IMR-90 (cell line): ENCODE results near the gene ZC2HC1C. TPM values are rescaled to one million over a fixed set of nuclear protein-coding genes. Genes with fewer than 3 reads are reported as not detected.

ENCODE experiments used
- ATAC-seq: fragments of 200-7000 bp; cut with Tn5 transposase; 2 replicates; pipeline ENCODE4 v1.9.1; 2020; ENCODE audit warnings: low read depth, mild to moderate bottlenecking, moderate library complexity
- BruUV-seq: library from RNA; stranded (reverse); fragments of 400-500 nt; replicated peaks from 2 replicates; lab custom pipeline; 2021; lab: Mats Ljungman, UMichigan
- CTCF ChIA-PET: fragments of 300-600 bp; formaldehyde crosslinking; extraction: SDS; loops from one replicate; lab custom pipeline; 2021; ENCODE audit warnings: antibody characterized with exemption; lab: Yijun Ruan, JAX
- POLR2A ChIA-PET: fragments of 300-600 bp; sonication (Branson Sonifier 250); formaldehyde crosslinking; loops from one replicate; lab custom pipeline; 2022; ENCODE audit warnings: antibody characterized with exemption; ENCODE audit not compliant: unreplicated experiment; lab: Charles Lee
- DNase-seq: peaks from one replicate; pipeline ENCODE4 v3.0.0; 2013
- H2AFZ ChIP-seq: replicated peaks from 2 replicates; pipeline ENCODE3; 2013; ENCODE audit warnings: low read length, mild to moderate bottlenecking; ENCODE audit not compliant: poor library complexity
- H2AK5ac ChIP-seq: 2 replicates; pipeline ENCODE4 v1.6.1; 2013; ENCODE audit warnings: low read depth, low read length, inconsistent platforms
- H2AK9ac ChIP-seq: replicated peaks from 2 replicates; pipeline ENCODE3; 2013; ENCODE audit warnings: mild to moderate bottlenecking, low read depth, low read length, moderate library complexity; ENCODE audit not compliant: poor library complexity
- H2BK120ac ChIP-seq: 2 replicates; pipeline ENCODE4 v1.6.1; 2013; ENCODE audit warnings: low read depth, low read length, inconsistent platforms
- H2BK15ac ChIP-seq: 3 replicates; pipeline ENCODE4 v1.6.1; 2013; ENCODE audit warnings: low read depth, low read length, inconsistent platforms
- H2BK20ac ChIP-seq: 2 replicates; pipeline ENCODE4 v1.6.1; 2013; ENCODE audit warnings: low read depth, mild to moderate bottlenecking, inconsistent platforms, low read length, moderate library complexity
- H2BK5ac ChIP-seq: 2 replicates; pipeline ENCODE4 v1.6.1; 2013; ENCODE audit warnings: mild to moderate bottlenecking, low read depth, low read length, inconsistent platforms; ENCODE audit not compliant: poor library complexity, severe bottlenecking
- H3K14ac ChIP-seq: replicated peaks from 2 replicates; pipeline ENCODE4 v1.6.1; 2013; ENCODE audit warnings: low read depth, low read length, inconsistent platforms
- H3K18ac ChIP-seq: 2 replicates; pipeline ENCODE4 v1.6.1; 2013; ENCODE audit warnings: low read depth, low read length, control low read depth
- H3K23ac ChIP-seq: 2 replicates; pipeline ENCODE4 v1.6.1; 2013; ENCODE audit warnings: low read depth, low read length, inconsistent platforms
- H3K27ac ChIP-seq: 2 replicates; pipeline ENCODE4 v1.5.1; 2013; ENCODE audit warnings: mild to moderate bottlenecking, control low read depth, low read length; ENCODE audit not compliant: insufficient read depth
- H3K27me3 ChIP-seq: 2 replicates; pipeline ENCODE4 v1.6.1; 2013; ENCODE audit warnings: low read length; ENCODE audit not compliant: control insufficient read depth, insufficient read depth
- H3K36me3 ChIP-seq: 2 replicates; pipeline ENCODE4 v1.6.1; 2013; ENCODE audit warnings: low read length, mixed read lengths; ENCODE audit not compliant: control insufficient read depth, insufficient read depth
- H3K4ac ChIP-seq: 2 replicates; pipeline ENCODE4 v1.6.1; 2013; ENCODE audit warnings: low read depth, low read length, inconsistent platforms
- H3K4me1 ChIP-seq: 2 replicates; pipeline ENCODE4 v1.6.1; 2013; ENCODE audit warnings: low read length, mixed read lengths; ENCODE audit not compliant: control insufficient read depth, insufficient read depth
- H3K4me2 ChIP-seq: 2 replicates; pipeline ENCODE4 v1.6.1; 2013; ENCODE audit warnings: low read depth, mild to moderate bottlenecking, control low read depth, low read length, moderate library complexity
- H3K4me3 ChIP-seq: 2 replicates; pipeline ENCODE4 v1.5.1; 2013; ENCODE audit warnings: low read depth, mild to moderate bottlenecking, control low read depth, low read length, moderate library complexity; ENCODE audit not compliant: insufficient read depth
- H3K56ac ChIP-seq: 2 replicates; pipeline ENCODE4 v1.6.1; 2013; ENCODE audit warnings: low read length, inconsistent platforms; ENCODE audit not compliant: insufficient read depth; ENCODE audit errors: extremely low read depth
- H3K79me1 ChIP-seq, 2 experiments: 2 replicates each; pipeline ENCODE4 v1.6.1; 2013; ENCODE audit warnings: low read length in 2 of 2, inconsistent platforms in 1 of 2, low read depth in 1 of 2
- H3K9ac ChIP-seq: 2 replicates; pipeline ENCODE4 v1.6.1; 2013; ENCODE audit warnings: low read depth, low read length, control low read depth
- H3K9me1 ChIP-seq: 2 replicates; pipeline ENCODE4 v1.6.1; 2013; ENCODE audit warnings: low read length, inconsistent platforms; ENCODE audit not compliant: insufficient read depth
- H3K9me3 ChIP-seq: 2 replicates; pipeline ENCODE4 v1.6.1; 2013; ENCODE audit warnings: low read length; ENCODE audit not compliant: control insufficient read depth, insufficient read depth
- H4K20me1 ChIP-seq: 2 replicates; pipeline ENCODE4 v1.6.1; 2013; ENCODE audit warnings: low read length, inconsistent platforms; ENCODE audit not compliant: insufficient read depth
- H4K5ac ChIP-seq: 2 replicates; pipeline ENCODE4 v1.6.1; 2013; ENCODE audit warnings: mild to moderate bottlenecking, low read depth, low read length, control low read depth
- H4K8ac ChIP-seq, 2 experiments: 2 replicates each; pipeline ENCODE4 v1.6.1; 2013; ENCODE audit warnings: low read depth in 2 of 2, low read length in 2 of 2, control low read depth in 1 of 2, inconsistent platforms in 1 of 2
- H4K91ac ChIP-seq: 2 replicates; pipeline ENCODE4 v1.6.1; 2013; ENCODE audit warnings: low read depth, low read length, inconsistent platforms; ENCODE audit not compliant: insufficient read depth
- BHLHE40 ChIP-seq: fragments of 150-350 bp; IDR thresholded peaks from 2 replicates; pipeline ENCODE4 v1.6.1; 2016; ENCODE audit warnings: mild to moderate bottlenecking, low read depth, low read length
- SMC3 ChIP-seq: fragments of 150-350 bp; IDR thresholded peaks from 2 replicates; pipeline ENCODE4 v1.6.1; 2016; ENCODE audit warnings: low read depth, mild to moderate bottlenecking, antibody characterized with exemption, low read length, moderate library complexity
- WGBS, 2 experiments: methylation state at CpG; one replicate each; pipeline versions ENCODE4 v1.1.5 to v1.1.7; 2013; ENCODE audit warnings: missing lambda C conversion rate in 2 of 2; ENCODE audit not compliant: insufficient read length in 1 of 2; ENCODE audit errors: extremely low coverage in 2 of 2; 5-methylcytosine and 5-hydroxymethylcytosine counted together
- dilution Hi-C: fragments of 300-500 bp; cut with HindIII; formaldehyde crosslinking; loops from one replicate; pipeline ENCODE4 v1.14.3; 2018; ENCODE audit warnings: low sequenced_read_pairs; ENCODE audit not compliant: unreplicated experiment
- in situ Hi-C: fragments of 300-500 bp; cut with MboI; formaldehyde crosslinking; loops from 3 replicates; pipeline ENCODE4 v1.14.3; 2019; ENCODE audit warnings: low sequenced_read_pairs, inconsistent platforms, mixed read lengths
- intact Hi-C: fragments of 100-400 bp; cut with micrococcal nuclease; formaldehyde crosslinking; loops from 2 replicates; pipeline ENCODE4 v1.10.0; 2022
- polyA plus RNA-seq, 3 experiments: library from polyadenylated mRNA; depleted of rRNA; stranded (reverse); fragments of >200 nt; gene quantifications; 2 replicates each; pipeline ENCODE4 v1.2.3, GENCODE V29; 2012; ENCODE audit warnings: low replicate concordance in 1 of 3
- total RNA-seq: library from RNA; depleted of rRNA; stranded (reverse); fragments of >200 nt; gene quantifications from 2 replicates; pipeline ENCODE4 v1.2.3, GENCODE V29; 2012
- TF ChIP-seq, protein P1 (sequence below): fragments of 150-350 bp; IDR thresholded peaks from 2 replicates; pipeline ENCODE4 v1.6.1; 2017; ENCODE audit warnings: mild to moderate bottlenecking, antibody characterized with exemption, low read length, low read depth

Gene ZC2HC1C
- total and polyA plus RNA-seq, 2 of the 4 experiments (the other 2 are of a cell fraction), result 0.15 to 0.54 TPM

DNA sequence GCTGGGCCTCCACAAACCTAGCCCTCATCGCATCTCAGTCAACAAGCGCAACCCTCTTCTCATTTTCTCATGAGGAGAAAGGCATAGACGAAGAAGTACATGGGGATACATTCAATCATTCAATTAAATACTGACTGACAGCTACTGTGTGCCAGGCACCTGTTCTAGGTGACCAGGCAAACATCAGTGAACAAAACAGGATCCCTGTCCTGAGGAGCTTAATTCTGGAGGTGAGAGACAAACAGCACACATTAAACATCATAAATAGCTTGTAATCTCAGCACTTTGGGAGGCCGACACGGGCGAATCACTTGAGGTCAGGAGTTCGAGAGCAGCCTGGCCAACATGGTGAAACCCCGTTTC lies 5.3 kb upstream of the ZC2HC1C start (continued):
- TF ChIP-seq BHLHE40, result no peak
- TF ChIP-seq, protein P1, sequence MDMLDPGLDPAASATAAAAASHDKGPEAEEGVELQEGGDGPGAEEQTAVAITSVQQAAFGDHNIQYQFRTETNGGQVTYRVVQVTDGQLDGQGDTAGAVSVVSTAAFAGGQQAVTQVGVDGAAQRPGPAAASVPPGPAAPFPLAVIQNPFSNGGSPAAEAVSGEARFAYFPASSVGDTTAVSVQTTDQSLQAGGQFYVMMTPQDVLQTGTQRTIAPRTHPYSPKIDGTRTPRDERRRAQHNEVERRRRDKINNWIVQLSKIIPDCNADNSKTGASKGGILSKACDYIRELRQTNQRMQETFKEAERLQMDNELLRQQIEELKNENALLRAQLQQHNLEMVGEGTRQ, result no peak

DNA sequence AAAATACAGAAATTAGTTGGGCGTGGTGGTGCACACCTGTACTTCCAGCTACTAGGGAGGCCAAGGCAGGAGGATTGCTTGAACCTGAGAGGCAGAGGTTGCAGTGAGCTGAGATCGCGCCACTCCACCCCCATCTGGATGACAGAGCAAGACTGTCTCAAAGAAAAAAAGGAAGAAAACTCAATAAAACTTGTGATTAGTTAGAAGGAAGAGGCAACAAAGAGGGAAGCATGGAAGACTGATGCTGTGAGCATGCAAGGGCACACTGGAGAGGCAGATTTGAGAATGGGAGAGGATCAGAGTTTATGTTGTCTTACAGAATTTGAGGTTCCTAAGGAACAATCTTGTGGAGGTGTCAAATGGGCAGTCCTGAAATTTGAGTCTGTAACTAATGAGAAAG lies 2.8 kb upstream of the ZC2HC1C start:
- H4K91ac ChIP-seq, result no peak overlapping the region
- no peak overlapping the region for H3K4me3 ChIP-seq
- no peak overlapping the region for H3K27ac ChIP-seq
- DNase-seq (no peak), ATAC-seq (no peak)
- H4K5ac ChIP-seq, result no peak overlapping the region
- no peaks in the 10 kb centered on the region for H3K9me3 ChIP-seq
- H3K4me2 ChIP-seq, result no peak overlapping the region
- H3K14ac ChIP-seq, result no peak overlapping the region
- no peak overlapping the region for H2BK120ac ChIP-seq
- H4K8ac ChIP-seq, result no peak overlapping the region
- intact Hi-C loops, result loop anchor here (5.0 kb wide), 1 partner anchor 124 kb away; no protein-coding TSS in a partner anchor
- CTCF ChIA-PET, result interaction anchor here (0.6 kb wide), 1 partner anchor 24 kb away, joined by 3 read pairs; no protein-coding TSS in a partner anchor
- no peak overlapping the region for H3K23ac ChIP-seq
- H2BK20ac ChIP-seq, result no peak overlapping the region
- no peak overlapping the region for H2BK15ac ChIP-seq
- TF ChIP-seq SMC3, result no peak
- TF ChIP-seq, protein P1, result no peak
- no peaks in the 10 kb centered on the region for H4K20me1 ChIP-seq
- H3K18ac ChIP-seq, result no peak overlapping the region
- no TSS peak for BruUV-seq
- WGBS, 2 experiments, result no CpG with 5 or more reads among the region's 3 CpGs
- no peak overlapping the region for H2AK9ac ChIP-seq
- peaks cover 10 to 26% of the 10 kb centered on the region in 2 experiments for H3K79me1 ChIP-seq
- peaks cover 6% of the 10 kb centered on the region for H3K4me1 ChIP-seq
- no peak overlapping the region for H2AK5ac ChIP-seq
- in situ Hi-C loops, result no loop called here
- no peak overlapping the region for H3K56ac ChIP-seq
- H2BK5ac ChIP-seq, result no peak overlapping the region
- dilution Hi-C loops, result no loop called here
- no peaks in the 10 kb centered on the region for H3K36me3 ChIP-seq
- no peak overlapping the region for H3K9ac ChIP-seq
- peaks cover 3% of the 10 kb centered on the region; the same call in 1 of the 2 replicates for H3K9me1 ChIP-seq
- POLR2A ChIA-PET, result no interaction called here
- H3K4ac ChIP-seq, result no peak overlapping the region
- no peak overlapping the region for H2AFZ ChIP-seq
- H3K27me3 ChIP-seq, result no peaks in the 10 kb centered on the region
